CD4-positive, alpha-beta T cell treated with Interleukin-4 for 1 hour (primary cell): ENCODE measurements around the gene MRAS.
"Not testable (repeated sequence)": the region's sequence is repeated elsewhere in the genome, so short reads cannot be mapped to it uniquely, and the experiment has no call there.

Experiments
- DNase-seq, 2 donors: peaks; one replicate each; pipeline ENCODE4 v3.0.0-alpha.2; 2020 to 2022

The MRAS gene

GRCh38 chr3:138367911-138368310 is 19.5 kb downstream of the MRAS start:
- peak; percentile 10 to 67 for DNase-seq

- DNase-seq = no peak
Measured at GRCh38 chr3:138369151-138369900, 20.9 kb downstream of the MRAS start.

- no peak for DNase-seq
Measured at GRCh38 chr3:138370321-138370720, 21.9 kb downstream of the MRAS start.

GRCh38 chr3:138371070-138371965 is 22.9 kb downstream of the MRAS start:
- peak; percentile 12 to 43 for DNase-seq

- no peak for DNase-seq
Measured at GRCh38 chr3:138373087-138373735, 24.8 kb downstream of the MRAS start.

- DNase-seq = no peak
Measured at GRCh38 chr3:138373736-138374094, 25.3 kb downstream of the MRAS start.

GRCh38 chr3:138374573-138375134 is 26.3 kb downstream of the MRAS start:
- DNase-seq = no peak

GRCh38 chr3:138375447-138375846 is 27.1 kb downstream of the MRAS start:
- no peak for DNase-seq

- no peak for DNase-seq
Measured at GRCh38 chr3:138376663-138377062, 28.3 kb downstream of the MRAS start.

GRCh38 chr3:138377212-138377611 is 28.8 kb downstream of the MRAS start:
- DNase-seq = not testable (repeated sequence)

GRCh38 chr3:138377804-138378203 is 29.4 kb downstream of the MRAS start:
- DNase-seq = no peak

- DNase-seq = no peak
Measured at GRCh38 chr3:138378331-138378730, 30.0 kb downstream of the MRAS start.

GRCh38 chr3:138378990-138379389 is 30.6 kb downstream of the MRAS start:
- DNase-seq = no peak

- no peak for DNase-seq
Measured at GRCh38 chr3:138381413-138381901, 33.1 kb downstream of the MRAS start.

GRCh38 chr3:138381950-138382715 is 33.8 kb downstream of the MRAS start:
- peak in 1 of 2 donors; percentile 44 for DNase-seq

- no peak for DNase-seq
Measured at GRCh38 chr3:138383715-138384465, 35.5 kb downstream of the MRAS start.

- DNase-seq = no peak
Measured at GRCh38 chr3:138384531-138384930, 36.2 kb downstream of the MRAS start.

GRCh38 chr3:138384976-138385375 is 36.6 kb downstream of the MRAS start:
- DNase-seq = no peak

GRCh38 chr3:138389144-138389601 is 40.8 kb downstream of the MRAS start:
- DNase-seq = no peak

- no peak for DNase-seq
Measured at GRCh38 chr3:138389841-138390581, 41.6 kb downstream of the MRAS start.

GRCh38 chr3:138390582-138390932 is 42.2 kb downstream of the MRAS start:
- no peak for DNase-seq
